HCT116 (cell line): ENCODE results near the gene HOXB8. TPM values are rescaled to one million over a fixed set of nuclear protein-coding genes. Genes with fewer than 3 reads are reported as not detected.

Source experiments
- ATAC-seq: fragments of 200-7000 bp; cut with Tn5 transposase; 2 replicates; pipeline ENCODE4 v1.9.1; 2020; ENCODE audit warnings: mild to moderate bottlenecking, moderate library complexity
- BruUV-seq: library from RNA; stranded (reverse); fragments of 400-500 nt; replicated peaks from 2 replicates; lab custom pipeline; 2021; lab: Mats Ljungman, UMichigan
- CTCF ChIA-PET: fragments of 300-600 bp; sonication (Branson Sonifier 250); formaldehyde crosslinking; loops from one replicate; lab custom pipeline; 2021; ENCODE audit warnings: antibody characterized with exemption; lab: Charles Lee
- POLR2A ChIA-PET: fragments of 300-600, 350-600 bp; sonication (Branson Sonifier 250); formaldehyde crosslinking; loops from one replicate; lab custom pipeline; 2021; ENCODE audit warnings: antibody characterized with exemption; lab: Charles Lee
- RAD21 ChIA-PET, 2 experiments: fragments of 300-600 bp; sonication (Branson Sonifier 250); formaldehyde crosslinking; loops; one replicate each; lab custom pipeline; 2023; ENCODE audit warnings: low total read pairs in 2 of 2; ENCODE audit not compliant: uncharacterized antibody in 2 of 2, unreplicated experiment in 2 of 2, low non-redundant PET in 1 of 2; lab: Charles Lee
- DNase-seq: peaks from one replicate; pipeline ENCODE4 v3.0.0-alpha.2; 2010; ENCODE audit warnings: low read depth, low spot score
- H2AFZ ChIP-seq: fragments of 200-600 bp; shearing (Covaris generic), sonication (generic); 2 replicates; pipeline ENCODE4 v1.6.1; 2017; ENCODE audit warnings: low read depth, mixed run types, mixed read lengths, antibody characterized with exemption, low read length; ENCODE audit not compliant: poor library complexity, severe bottlenecking
- H3K27ac ChIP-seq: 2 replicates; pipeline ENCODE4 v1.5.1; 2012; ENCODE audit warnings: low read depth, low read length
- H3K27me3 ChIP-seq: fragments of 200-600 bp; sonication (generic); 2 replicates; pipeline ENCODE4 v1.6.1; 2016; ENCODE audit warnings: mixed run types, low read length, mixed read lengths; ENCODE audit not compliant: insufficient read depth
- H3K36me3 ChIP-seq, 2 experiments: fragments of 200-500 bp in 1 of 2; fragments of 200-600 bp in 1 of 2; sonication (Bioruptor generic) in 1 of 2; sonication (generic) in 1 of 2; 2 replicates each; pipeline versions ENCODE4 v1.5.1 to v1.6.1; 2014 to 2016; ENCODE audit warnings: low read length in 2 of 2, inconsistent platforms in 1 of 2, mixed read lengths in 1 of 2, mixed run types in 1 of 2; ENCODE audit not compliant: insufficient read depth in 2 of 2, control insufficient read depth in 1 of 2
- H3K4me1 ChIP-seq, 2 experiments: fragments of 200-600 bp in 1 of 2; sonication (generic) in 1 of 2; 2 replicates each; pipeline versions ENCODE4 v1.5.1 to v1.6.1; 2012 to 2017; ENCODE audit warnings: low read length in 2 of 2, inconsistent platforms in 1 of 2, mild to moderate bottlenecking in 1 of 2, mixed read lengths in 1 of 2, mixed run types in 1 of 2, moderate library complexity in 1 of 2; ENCODE audit not compliant: insufficient read depth in 2 of 2, control insufficient read depth in 1 of 2
- H3K4me2 ChIP-seq: fragments of 200-600 bp; sonication (generic); 2 replicates; pipeline ENCODE4 v1.6.1; 2017; ENCODE audit warnings: mixed run types, low read length, mixed read lengths
- H3K4me3 ChIP-seq, 2 experiments: fragments of 200-600 bp in 1 of 2; sonication (generic) in 1 of 2; replicated peaks in 1 of 2; 2 replicates each; pipeline ENCODE4 v1.5.1; 2011 to 2016; ENCODE audit warnings: low read length in 2 of 2, control low read depth in 1 of 2, low read depth in 1 of 2, mild to moderate bottlenecking in 1 of 2, mixed read lengths in 1 of 2, mixed run types in 1 of 2
- H3K79me2 ChIP-seq: fragments of 200-600 bp; sonication (generic); 2 replicates; pipeline ENCODE4 v1.6.1; 2017; ENCODE audit warnings: mild to moderate bottlenecking, mixed run types, low read length, moderate library complexity, mixed read lengths; ENCODE audit not compliant: insufficient read depth
- H3K9ac ChIP-seq: fragments of 200-600 bp; sonication (generic); 2 replicates; pipeline ENCODE4 v1.6.1; 2016; ENCODE audit warnings: low read length, mixed read lengths
- H3K9me2 ChIP-seq: fragments of 200-600 bp; sonication (generic), shearing (Covaris generic); 2 replicates; pipeline ENCODE4 v1.6.1; 2017; ENCODE audit warnings: mixed run types, mild to moderate bottlenecking, moderate library complexity; ENCODE audit not compliant: insufficient read depth
- H3K9me3 ChIP-seq, 2 experiments: fragments of 200-500 bp in 1 of 2; fragments of 200-600 bp in 1 of 2; sonication (Bioruptor generic) in 1 of 2; sonication (generic) in 1 of 2; 2 replicates each; pipeline ENCODE4 v1.6.1; 2014 to 2017; ENCODE audit warnings: low read length in 2 of 2, mixed read lengths in 2 of 2, inconsistent platforms in 1 of 2, low read depth in 1 of 2, mild to moderate bottlenecking in 1 of 2, mixed run types in 1 of 2, moderate library complexity in 1 of 2; ENCODE audit not compliant: control insufficient read depth in 1 of 2, insufficient read depth in 1 of 2
- H4K20me1 ChIP-seq: fragments of 200-600 bp; sonication (generic), shearing (Covaris generic); 2 replicates; pipeline ENCODE4 v1.6.1; 2017; ENCODE audit warnings: mixed run types, mild to moderate bottlenecking, moderate library complexity; ENCODE audit not compliant: insufficient read depth
- CTCF ChIP-seq, 3 experiments: fragments of 200-600 bp in 1 of 3; sonication (generic) in 1 of 3; IDR thresholded peaks in 2 of 3; conservative IDR thresholded peaks in 1 of 3; 2 replicates each; pipeline ENCODE4 v1.5.1; 2012 to 2017; ENCODE audit warnings: low read depth in 2 of 3, low read length in 2 of 3, antibody characterized with exemption in 1 of 3, borderline replicate concordance in 1 of 3, control low read depth in 1 of 3, mild to moderate bottlenecking in 1 of 3, mixed read lengths in 1 of 3, mixed run types in 1 of 3, moderate library complexity in 1 of 3; ENCODE audit not compliant: insufficient read depth in 1 of 3
- POLR2AphosphoS5 ChIP-seq: IDR thresholded peaks from 2 replicates; pipeline ENCODE4 v1.6.1; 2011; ENCODE audit warnings: mild to moderate bottlenecking, low read depth, low read length, moderate library complexity
- RAD21 ChIP-seq: IDR thresholded peaks from 2 replicates; pipeline ENCODE4 v1.6.1; 2012; ENCODE audit warnings: low read depth, mild to moderate bottlenecking
- YY1 ChIP-seq: IDR thresholded peaks from 2 replicates; pipeline ENCODE4 v1.6.1; 2011; ENCODE audit warnings: low read length, low read depth, moderate library complexity, mild to moderate bottlenecking; ENCODE audit not compliant: insufficient replicate concordance; ENCODE audit errors: extremely low read depth
- intact Hi-C: fragments of 100-400 bp; cut with micrococcal nuclease; formaldehyde crosslinking; loops from 2 replicates; pipeline ENCODE4 v1.10.0; 2022
- total RNA-seq: library from RNA; stranded (reverse); gene quantifications from one replicate; pipeline ENCODE4 v1.2.1, GENCODE V29; 2021; ENCODE audit not compliant: unreplicated experiment
- TF ChIP-seq, protein P1 (sequence below): IDR thresholded peaks from 2 replicates; pipeline ENCODE4 v1.6.1; 2012; ENCODE audit warnings: low read depth

The HOXB8 gene
- total RNA-seq, 1 experiment from 2014 or later: 44.7 TPM

DNA sequence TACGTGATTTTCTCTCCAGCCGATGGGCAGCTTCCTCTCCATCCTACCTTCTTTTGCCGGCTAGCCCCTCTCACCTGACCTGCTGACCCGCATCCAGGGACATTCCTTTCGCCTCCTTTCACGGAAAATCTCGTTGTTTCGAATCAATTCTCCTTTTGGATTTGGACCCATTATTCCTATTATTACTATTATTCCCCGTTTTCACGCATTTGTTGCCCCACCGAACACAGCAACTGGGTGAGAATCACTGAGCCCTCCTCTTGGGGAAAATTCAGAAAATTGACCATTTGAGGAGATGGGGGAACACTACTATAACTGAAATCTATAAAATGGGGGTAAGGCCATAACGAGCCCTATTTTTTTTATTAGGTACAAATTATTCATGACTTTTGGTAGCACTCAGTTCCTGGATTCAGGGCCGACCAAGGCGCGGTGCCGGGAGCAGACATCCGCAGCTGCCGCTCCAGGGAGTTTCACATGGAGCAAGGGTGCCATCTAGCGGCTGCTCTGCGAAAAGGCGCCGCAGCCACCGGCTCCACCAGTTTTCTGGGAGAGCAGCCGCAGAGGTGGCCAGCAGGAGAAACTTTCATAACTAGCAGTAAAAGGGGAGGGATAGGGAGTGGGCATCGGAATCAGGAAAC is 3.3 kb upstream of the HOXB8 start:
- Histone ChIP-seq H2AFZ (no peak overlapping the region), H3K9me3 (no peaks in the 10 kb centered on the region), H3K79me2 (peaks cover 61% of the 10 kb centered on the region), H3K4me3 (peak overlapping the region; percentile 80 to 90), H3K27me3 (no peaks in the 10 kb centered on the region), H3K9me2 (no peaks in the 10 kb centered on the region), H3K9ac (peak overlapping the region; percentile 97), H3K27ac (peak overlapping the region; percentile 88), H4K20me1 (no peaks in the 10 kb centered on the region), H3K4me1 (peaks cover 8 to 37% of the 10 kb centered on the region in 2 experiments; a peak in 3 of 4 replicates), H3K36me3 (no peaks in the 10 kb centered on the region; a peak in 1 of 4 replicates), H3K4me2 (peak overlapping the region; percentile 95)
- RAD21 ChIA-PET: interaction anchor here (0.5 to 1.9 kb wide), 9 partner anchors 13 to 530 kb away, joined by 3 to 7 read pairs (median 4); no protein-coding TSS in a partner anchor
- ATAC-seq: peak; percentile 71
- intact Hi-C loops: loop anchor here (1.0 to 10.0 kb wide), 9 partner anchors 134 to 594 kb away; no protein-coding TSS in a partner anchor
- TF ChIP-seq CTCF (IDR thresholded peaks at IDR 0.05 in 2 of 3, conservative IDR thresholded peaks at IDR 0.05 in 1 of 3; ENCODE audit: borderline replicate concordance in 1 of 3, insufficient read depth in 1 of 3, low read depth in 2 of 3, low read length in 2 of 3): peak; percentile 97 to 100 (median 98); a peak in 5 of 6 replicates
- TF ChIP-seq YY1: peak; percentile 46
- peak; percentile 99 for TF ChIP-seq RAD21
- TF ChIP-seq POLR2AphosphoS5: peak; percentile 55; the same call in 1 of the 2 replicates
- TF ChIP-seq, protein P1, sequence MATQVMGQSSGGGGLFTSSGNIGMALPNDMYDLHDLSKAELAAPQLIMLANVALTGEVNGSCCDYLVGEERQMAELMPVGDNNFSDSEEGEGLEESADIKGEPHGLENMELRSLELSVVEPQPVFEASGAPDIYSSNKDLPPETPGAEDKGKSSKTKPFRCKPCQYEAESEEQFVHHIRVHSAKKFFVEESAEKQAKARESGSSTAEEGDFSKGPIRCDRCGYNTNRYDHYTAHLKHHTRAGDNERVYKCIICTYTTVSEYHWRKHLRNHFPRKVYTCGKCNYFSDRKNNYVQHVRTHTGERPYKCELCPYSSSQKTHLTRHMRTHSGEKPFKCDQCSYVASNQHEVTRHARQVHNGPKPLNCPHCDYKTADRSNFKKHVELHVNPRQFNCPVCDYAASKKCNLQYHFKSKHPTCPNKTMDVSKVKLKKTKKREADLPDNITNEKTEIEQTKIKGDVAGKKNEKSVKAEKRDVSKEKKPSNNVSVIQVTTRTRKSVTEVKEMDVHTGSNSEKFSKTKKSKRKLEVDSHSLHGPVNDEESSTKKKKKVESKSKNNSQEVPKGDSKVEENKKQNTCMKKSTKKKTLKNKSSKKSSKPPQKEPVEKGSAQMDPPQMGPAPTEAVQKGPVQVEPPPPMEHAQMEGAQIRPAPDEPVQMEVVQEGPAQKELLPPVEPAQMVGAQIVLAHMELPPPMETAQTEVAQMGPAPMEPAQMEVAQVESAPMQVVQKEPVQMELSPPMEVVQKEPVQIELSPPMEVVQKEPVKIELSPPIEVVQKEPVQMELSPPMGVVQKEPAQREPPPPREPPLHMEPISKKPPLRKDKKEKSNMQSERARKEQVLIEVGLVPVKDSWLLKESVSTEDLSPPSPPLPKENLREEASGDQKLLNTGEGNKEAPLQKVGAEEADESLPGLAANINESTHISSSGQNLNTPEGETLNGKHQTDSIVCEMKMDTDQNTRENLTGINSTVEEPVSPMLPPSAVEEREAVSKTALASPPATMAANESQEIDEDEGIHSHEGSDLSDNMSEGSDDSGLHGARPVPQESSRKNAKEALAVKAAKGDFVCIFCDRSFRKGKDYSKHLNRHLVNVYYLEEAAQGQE: no peak
- POLR2A ChIA-PET: interaction anchor here (0.7 to 2.5 kb wide), 5 partner anchors 8 to 593 kb away, joined by 3 to 6 read pairs (median 5); partner anchors contain the start of gene HOXB9
- BruUV-seq: no TSS peak
- peak; percentile 74 for DNase-seq
- CTCF ChIA-PET: interaction anchor here (0.6 to 3.7 kb wide), 23 partner anchors 7 to 862 kb away, joined by 3 to 21 read pairs (median 5); partner anchors contain the start of gene HOXB9
